CD14-positive monocyte (primary cell): ENCODE results near the gene NBEAL1. TPM values are rescaled to one million over a fixed set of nuclear protein-coding genes. Genes with fewer than 3 reads are reported as not detected.

Source experiments
- DNase-seq, 3 donors: peaks; one replicate each; pipeline ENCODE4 v3.0.0-alpha.2; 2011 to 2022
- H2AFZ ChIP-seq: 2 replicates; pipeline ENCODE4 v1.6.0; 2012; ENCODE audit warnings: mild to moderate bottlenecking, low read depth, low read length, inconsistent platforms; ENCODE audit not compliant: insufficient read depth, poor library complexity, severe bottlenecking
- H3K27ac ChIP-seq, 2 donors: 1 replicate in 1 of 2; 2 replicates in 1 of 2; pipeline ENCODE4 v1.5.1; 2012 to 2013; ENCODE audit warnings: low read length in 2 of 2, control low read depth in 1 of 2, inconsistent platforms in 1 of 2, low read depth in 1 of 2, mild to moderate bottlenecking in 1 of 2
- H3K27me3 ChIP-seq, 2 donors: one replicate each; pipeline versions ENCODE4 v1.6.0 to v1.6.1; 2011 to 2013; ENCODE audit warnings: low read length in 2 of 2; ENCODE audit not compliant: control insufficient read depth in 2 of 2, insufficient read depth in 2 of 2
- H3K36me3 ChIP-seq, 2 donors: replicated peaks in 1 of 2; 1 replicate in 1 of 2; 2 replicates in 1 of 2; pipeline versions ENCODE4 v1.5.1 to v1.6.1; 2012 to 2013; ENCODE audit warnings: low read length in 2 of 2, control low read depth in 1 of 2, inconsistent platforms in 1 of 2, mild to moderate bottlenecking in 1 of 2; ENCODE audit not compliant: insufficient read depth in 2 of 2, control insufficient read depth in 1 of 2
- H3K4me1 ChIP-seq, 2 donors: 1 replicate in 1 of 2; 2 replicates in 1 of 2; pipeline versions ENCODE4 v1.5.1 to v1.6.1; 2012 to 2013; ENCODE audit warnings: low read length in 2 of 2, control low read depth in 1 of 2, inconsistent platforms in 1 of 2, mild to moderate bottlenecking in 1 of 2, moderate library complexity in 1 of 2; ENCODE audit not compliant: insufficient read depth in 2 of 2, control insufficient read depth in 1 of 2
- H3K4me2 ChIP-seq: replicated peaks from 2 replicates; pipeline ENCODE3; 2012; ENCODE audit warnings: low read length, moderate library complexity, mild to moderate bottlenecking; ENCODE audit not compliant: poor library complexity, severe bottlenecking; ENCODE audit errors: extremely low read depth
- H3K4me3 ChIP-seq, 3 experiments: fragments of 200-600 bp in 1 of 3; sonication (generic) in 1 of 3; replicated peaks in 1 of 3; 1 replicate in 2 of 3; 2 replicates in 1 of 3; pipeline ENCODE4 v1.5.1; 2011 to 2013; ENCODE audit warnings: low read length in 3 of 3, mild to moderate bottlenecking in 3 of 3, control low read depth in 2 of 3, low read depth in 2 of 3, inconsistent platforms in 1 of 3, moderate library complexity in 1 of 3
- H3K79me2 ChIP-seq: 2 replicates; pipeline ENCODE4 v1.6.0; 2012; ENCODE audit warnings: mild to moderate bottlenecking, control low read depth, inconsistent platforms, low read length, moderate library complexity; ENCODE audit not compliant: insufficient read depth
- H3K9ac ChIP-seq: 2 replicates; pipeline ENCODE4 v1.6.0; 2017; ENCODE audit warnings: low read length, mild to moderate bottlenecking; ENCODE audit not compliant: insufficient read depth, poor library complexity, severe bottlenecking
- H3K9me3 ChIP-seq, 2 donors: replicated peaks in 1 of 2; 1 replicate in 1 of 2; 2 replicates in 1 of 2; pipeline versions ENCODE4 v1.5.1 to v1.6.1; 2012 to 2013; ENCODE audit warnings: low read length in 2 of 2, control low read depth in 1 of 2; ENCODE audit not compliant: control insufficient read depth in 1 of 2, insufficient read depth in 1 of 2
- H4K20me1 ChIP-seq: 2 replicates; pipeline ENCODE4 v1.6.0; 2012; ENCODE audit warnings: mild to moderate bottlenecking, low read length, control low read depth, moderate library complexity; ENCODE audit not compliant: insufficient read depth
- H3K27ac Mint-ChIP-seq, 7 donors: one replicate each; pipeline ENCODE4 v1.8.0; 2020; ENCODE audit warnings: mild to moderate bottlenecking in 7 of 7, mixed read lengths in 7 of 7, moderate library complexity in 6 of 7, inconsistent platforms in 2 of 7
- H3K27me3 Mint-ChIP-seq, 3 donors: one replicate each; pipeline ENCODE4 v1.8.0; 2021 to 2022; ENCODE audit warnings: low read depth in 3 of 3, mild to moderate bottlenecking in 3 of 3, mixed read lengths in 3 of 3, moderate library complexity in 3 of 3, inconsistent platforms in 1 of 3
- H3K36me3 Mint-ChIP-seq, 2 donors: one replicate each; pipeline ENCODE4 v1.8.0; 2020; ENCODE audit warnings: mixed read lengths in 2 of 2, inconsistent platforms in 1 of 2, mild to moderate bottlenecking in 1 of 2
- H3K4me1 Mint-ChIP-seq: one replicate; pipeline ENCODE4 v1.8.0; 2020; ENCODE audit warnings: mild to moderate bottlenecking, mixed read lengths
- H3K4me3 Mint-ChIP-seq, 2 donors: one replicate each; pipeline ENCODE4 v1.8.0; 2020; ENCODE audit warnings: mild to moderate bottlenecking in 2 of 2, mixed read lengths in 2 of 2, moderate library complexity in 1 of 2
- H3K9me3 Mint-ChIP-seq, 7 donors: one replicate each; pipeline ENCODE4 v1.8.0; 2020 to 2022; ENCODE audit warnings: mixed read lengths in 7 of 7, mild to moderate bottlenecking in 6 of 7, moderate library complexity in 6 of 7, inconsistent platforms in 2 of 7
- WGBS: methylation state at CpG from one replicate; pipeline ENCODE4 v1.1.5; 2013; ENCODE audit warnings: missing lambda C conversion rate; ENCODE audit not compliant: insufficient coverage; 5-methylcytosine and 5-hydroxymethylcytosine counted together
- intact Hi-C, 2 donors: fragments of 100-400 bp; cut with micrococcal nuclease; formaldehyde crosslinking; loops; one replicate each; pipeline versions ENCODE4 v1.15.0 to v1.15.1; 2023
- polyA plus RNA-seq, 3 donors: library from polyadenylated mRNA; depleted of rRNA in 1 of 3; unstranded in 2 of 3; stranded (reverse) in 1 of 3; fragments of 300-500 nt in 2 of 3; fragments of >200 nt in 1 of 3; fragmentation: Illumina TruSeq in 2 of 3; gene quantifications; 1 replicate in 2 of 3; 2 replicates in 1 of 3; pipeline ENCODE4 v1.2.3, GENCODE V29; 2012 to 2021
- TF ChIP-seq, protein P1 (sequence below): fragments of 200-600 bp; IDR thresholded peaks from one replicate; pipeline ENCODE4 v1.8.0; 2022; ENCODE audit warnings: antibody characterized with exemption, mild to moderate bottlenecking

NBEAL1 gene
- polyA plus RNA-seq, 3 donors = 2.5 to 5.3 (median 4.4) TPM

DNA sequence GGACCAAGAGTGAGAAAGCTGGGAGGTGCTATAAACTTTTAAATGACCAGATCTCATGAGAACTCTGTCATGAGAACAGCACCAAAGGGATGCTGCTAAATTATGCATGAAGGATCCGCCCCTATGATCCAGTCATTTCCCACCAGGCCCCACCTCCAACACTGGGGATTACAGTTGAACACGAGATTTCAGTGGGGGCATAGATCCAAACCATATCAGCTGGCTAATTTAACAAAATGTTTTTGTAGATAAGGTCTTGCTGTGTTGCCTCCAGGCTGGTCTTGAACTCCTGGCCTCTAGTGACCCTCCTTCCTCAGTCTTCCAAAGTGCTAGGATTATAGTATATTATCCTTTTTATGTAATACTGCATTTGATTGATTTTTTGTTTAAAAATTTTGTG is 56.0 kb downstream of the NBEAL1 start:
- no peak overlapping the region for H2AFZ ChIP-seq
- peaks cover 0 to 19% of the 10 kb centered on the region in 2 donors for H3K36me3 ChIP-seq
- H3K27me3 ChIP-seq = no peaks in the 10 kb centered on the region
- no CpG with 5 or more reads among the region's 2 CpGs for WGBS
- no peak overlapping the region for H3K4me3 ChIP-seq
- H4K20me1 ChIP-seq = no peaks in the 10 kb centered on the region
- intact Hi-C loops = no loop called here
- Mint-ChIP-seq H3K4me3 (no peak overlapping the region), H3K27me3 (no peaks in the 10 kb centered on the region), H3K36me3 (peaks cover 17 to 26% of the 10 kb centered on the region in 2 donors), H3K9me3 (peaks cover 3 to 8% (median 5%) of the 10 kb centered on the region in 7 donors), H3K4me1 (no peaks in the 10 kb centered on the region), H3K27ac (no peak overlapping the region)
- peaks cover 0 to 6% of the 10 kb centered on the region in 2 donors for H3K9me3 ChIP-seq
- no peaks in the 10 kb centered on the region for H3K79me2 ChIP-seq
- H3K27ac ChIP-seq = no peak overlapping the region
- TF ChIP-seq, protein P1, sequence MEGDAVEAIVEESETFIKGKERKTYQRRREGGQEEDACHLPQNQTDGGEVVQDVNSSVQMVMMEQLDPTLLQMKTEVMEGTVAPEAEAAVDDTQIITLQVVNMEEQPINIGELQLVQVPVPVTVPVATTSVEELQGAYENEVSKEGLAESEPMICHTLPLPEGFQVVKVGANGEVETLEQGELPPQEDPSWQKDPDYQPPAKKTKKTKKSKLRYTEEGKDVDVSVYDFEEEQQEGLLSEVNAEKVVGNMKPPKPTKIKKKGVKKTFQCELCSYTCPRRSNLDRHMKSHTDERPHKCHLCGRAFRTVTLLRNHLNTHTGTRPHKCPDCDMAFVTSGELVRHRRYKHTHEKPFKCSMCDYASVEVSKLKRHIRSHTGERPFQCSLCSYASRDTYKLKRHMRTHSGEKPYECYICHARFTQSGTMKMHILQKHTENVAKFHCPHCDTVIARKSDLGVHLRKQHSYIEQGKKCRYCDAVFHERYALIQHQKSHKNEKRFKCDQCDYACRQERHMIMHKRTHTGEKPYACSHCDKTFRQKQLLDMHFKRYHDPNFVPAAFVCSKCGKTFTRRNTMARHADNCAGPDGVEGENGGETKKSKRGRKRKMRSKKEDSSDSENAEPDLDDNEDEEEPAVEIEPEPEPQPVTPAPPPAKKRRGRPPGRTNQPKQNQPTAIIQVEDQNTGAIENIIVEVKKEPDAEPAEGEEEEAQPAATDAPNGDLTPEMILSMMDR = no peak
- no peaks in the 10 kb centered on the region for H3K4me1 ChIP-seq
- H3K4me2 ChIP-seq = no peak overlapping the region
- no peak overlapping the region for H3K9ac ChIP-seq
- no peak for DNase-seq

DNA sequence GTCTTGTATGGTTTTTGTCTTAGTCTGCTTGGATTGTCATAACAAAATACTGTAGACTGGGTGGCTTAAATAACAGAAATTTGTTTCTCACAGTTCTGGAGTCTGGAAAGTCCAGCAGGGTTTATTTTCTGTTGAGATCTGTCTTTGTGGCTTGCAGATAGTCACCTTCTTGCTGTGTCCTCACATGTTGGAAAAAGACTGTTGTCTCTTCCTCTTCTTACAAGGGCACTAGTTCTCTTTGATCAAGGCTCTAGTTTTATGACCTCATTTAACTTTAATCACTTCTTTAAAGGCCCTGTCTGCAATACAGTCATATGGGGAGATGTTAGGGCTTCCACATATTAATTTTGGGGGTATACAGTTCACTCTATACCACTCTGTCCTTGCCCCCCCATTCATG is 56.5 kb downstream of the NBEAL1 start:
- H3K4me2 ChIP-seq = no peak overlapping the region
- H4K20me1 ChIP-seq = no peaks in the 10 kb centered on the region
- no peak overlapping the region for H3K9ac ChIP-seq
- H3K9me3 Mint-ChIP-seq = peaks cover 3 to 8% (median 5%) of the 10 kb centered on the region in 7 donors
- TF ChIP-seq, protein P1 = no peak
- no peaks in the 10 kb centered on the region for H3K27me3 Mint-ChIP-seq
- H3K9me3 ChIP-seq = peaks cover 0 to 6% of the 10 kb centered on the region in 2 donors
- intact Hi-C loops = no loop called here
- no peak overlapping the region for H3K4me3 ChIP-seq
- no peak overlapping the region for H3K27ac Mint-ChIP-seq
- H3K4me3 Mint-ChIP-seq = no peak overlapping the region
- peaks cover 0 to 19% of the 10 kb centered on the region in 2 donors for H3K36me3 ChIP-seq
- no peaks in the 10 kb centered on the region for H3K79me2 ChIP-seq
- H3K4me1 Mint-ChIP-seq = no peaks in the 10 kb centered on the region
- H3K36me3 Mint-ChIP-seq = peaks cover 17 to 26% of the 10 kb centered on the region in 2 donors
- H3K4me1 ChIP-seq = no peaks in the 10 kb centered on the region
- no peak overlapping the region for H2AFZ ChIP-seq
- no peak for DNase-seq
- H3K27ac ChIP-seq = no peak overlapping the region
- no peaks in the 10 kb centered on the region for H3K27me3 ChIP-seq
